H7 (cell line): Measurements from ENCODE around the gene LGI1. TPM values are rescaled to one million over a fixed set of nuclear protein-coding genes. Genes with fewer than 3 reads are reported as not detected.

Source experiments
- DNase-seq: peaks from one replicate; pipeline ENCODE4 v3.0.0; 2012
- H3K27me3 ChIP-seq: 2 replicates; pipeline ENCODE4 v1.6.0; 2011; ENCODE audit warnings: mild to moderate bottlenecking, low read length; ENCODE audit not compliant: control insufficient read depth, insufficient read depth
- H3K36me3 ChIP-seq: replicated peaks from 2 replicates; pipeline ENCODE4 v1.5.1; 2011; ENCODE audit warnings: low read length; ENCODE audit not compliant: control insufficient read depth, insufficient read depth
- H3K4me3 ChIP-seq: 2 replicates; pipeline ENCODE4 v1.5.1; 2011; ENCODE audit warnings: low read depth, mild to moderate bottlenecking, control low read depth, low read length, moderate library complexity; ENCODE audit not compliant: insufficient read depth
- total RNA-seq: library from RNA; depleted of rRNA; stranded (reverse); fragments of >200 nt; shearing (Covaris generic); gene quantifications from 2 replicates; pipeline ENCODE4 v1.2.3, GENCODE V29; 2014

LGI1 gene
- total RNA-seq, 1 experiment from 2014 or later: 0.07 TPM

DNA sequence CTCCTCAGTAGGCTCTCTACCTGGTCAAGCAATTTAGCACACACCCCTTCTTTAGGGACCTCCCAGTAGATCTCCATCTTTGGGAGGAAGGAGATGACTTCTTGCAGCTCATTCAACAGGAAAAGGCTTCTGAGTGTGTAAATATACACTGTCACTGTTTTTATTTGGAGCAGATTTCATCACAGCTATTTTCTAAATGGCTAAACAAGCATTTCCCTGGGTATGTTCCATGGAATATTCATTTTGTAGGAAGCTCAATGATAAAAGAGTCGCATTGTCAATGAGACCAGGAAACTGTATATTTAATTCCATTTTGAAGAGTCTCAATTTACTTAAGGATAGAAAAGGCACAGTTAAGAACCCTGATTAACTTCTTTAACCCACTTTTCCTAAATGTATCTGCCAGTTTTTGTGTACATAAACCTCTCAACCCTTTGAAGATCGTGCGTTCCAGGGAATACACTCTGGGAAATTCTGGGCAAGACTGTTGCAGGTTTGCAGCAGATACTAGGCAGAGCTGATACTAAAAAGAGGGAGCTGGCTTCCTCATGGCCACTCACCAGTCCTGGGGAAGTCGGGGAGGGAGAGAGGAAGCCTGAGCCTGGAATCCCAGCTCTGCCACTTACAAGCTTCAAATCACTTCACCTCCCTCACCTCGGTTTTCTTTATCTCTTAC lies 10.1 kb downstream of the LGI1 start:
- H3K27me3 ChIP-seq: no peaks in the 10 kb centered on the region
- no peaks in the 10 kb centered on the region for H3K36me3 ChIP-seq
- H3K4me3 ChIP-seq: no peak overlapping the region
- no peak for DNase-seq

DNA sequence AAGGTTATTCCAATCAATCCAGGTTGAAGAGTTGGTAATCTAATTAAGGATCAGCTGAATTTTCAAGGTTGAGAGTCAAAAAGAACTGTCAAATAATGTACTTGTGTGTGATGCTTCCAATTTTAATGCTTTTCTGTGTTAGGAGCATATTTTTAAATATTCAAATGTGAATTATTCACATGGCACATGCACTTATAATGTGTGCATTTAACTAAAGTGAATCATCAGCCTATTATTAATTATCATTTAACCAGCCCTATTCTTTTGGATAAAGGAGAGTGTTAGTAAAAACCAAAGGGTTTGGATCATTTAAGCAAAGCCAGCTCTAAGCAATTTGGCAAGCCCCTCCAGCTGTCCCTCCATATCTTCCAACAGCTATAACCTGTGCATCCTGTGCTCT lies 11.2 kb downstream of the LGI1 start:
- Histone ChIP-seq H3K27me3 (no peaks in the 10 kb centered on the region), H3K36me3 (no peaks in the 10 kb centered on the region), H3K4me3 (no peak overlapping the region)
- no peak for DNase-seq

DNA sequence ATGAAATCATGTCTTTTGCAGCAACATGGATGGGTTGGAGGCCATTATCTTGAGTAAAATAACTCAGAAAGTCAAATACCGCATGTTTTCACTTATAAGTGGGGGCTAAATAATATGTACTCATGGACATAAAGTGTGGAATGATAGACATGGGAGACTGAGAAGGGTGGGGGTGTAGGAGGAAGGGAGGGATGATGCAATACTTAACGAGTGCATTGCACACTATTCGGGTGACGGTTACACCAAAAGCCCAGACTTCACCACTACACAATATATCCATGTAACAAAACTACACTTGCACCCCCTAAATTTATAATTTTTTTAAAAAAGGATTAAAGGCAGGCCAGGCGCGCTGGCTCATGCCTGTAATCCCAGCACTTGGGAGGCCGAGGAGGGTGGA lies 13.6 kb downstream of the LGI1 start:
- H3K27me3 ChIP-seq: no peaks in the 10 kb centered on the region
- no peak overlapping the region for H3K4me3 ChIP-seq
- DNase-seq: no peak

DNA sequence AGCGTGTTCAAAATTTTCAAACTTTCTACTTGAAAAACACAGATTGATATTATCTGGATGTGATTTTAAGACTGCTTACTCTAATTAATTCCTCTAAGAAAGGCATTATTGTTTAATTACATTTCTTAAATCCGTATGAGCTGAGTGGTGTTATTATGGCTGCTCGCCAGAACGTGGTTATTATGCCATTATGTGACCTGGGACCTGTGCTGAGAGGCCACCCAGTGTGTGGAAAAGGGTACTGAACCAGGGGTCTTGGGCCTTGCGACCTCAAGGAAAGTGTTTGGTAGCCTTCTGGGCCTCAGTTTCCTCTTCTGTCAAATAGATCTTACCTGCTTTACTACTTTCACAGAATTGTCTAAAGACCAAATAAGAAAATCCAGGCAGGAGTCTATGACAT lies 15.4 kb downstream of the LGI1 start:
- Histone ChIP-seq H3K4me3 (no peak overlapping the region), H3K27me3 (no peaks in the 10 kb centered on the region), H3K36me3 (no peaks in the 10 kb centered on the region)
- DNase-seq: no peak

More for the DNA sequence above, 13.6 kb downstream of the LGI1 start:
- H3K36me3 ChIP-seq: no peaks in the 10 kb centered on the region

DNA sequence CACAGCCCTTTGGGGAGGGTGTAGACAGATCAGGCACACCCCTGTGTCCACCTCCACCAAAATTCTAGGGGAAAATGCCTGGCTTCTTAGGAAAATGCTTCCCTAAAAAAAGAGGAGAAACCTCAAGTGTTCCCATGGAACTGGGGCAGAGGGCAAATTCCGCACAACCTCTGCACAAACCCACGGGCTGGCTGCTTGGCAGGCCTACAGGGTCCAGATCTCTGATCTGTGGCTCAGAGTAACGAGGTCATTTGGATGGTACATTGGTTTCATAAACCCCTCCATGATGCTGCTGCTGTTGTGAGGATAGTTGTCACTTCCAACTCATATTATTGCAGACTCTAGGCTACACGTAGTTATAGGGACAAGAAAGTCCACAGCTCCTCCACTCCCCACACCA lies 16.0 kb downstream of the LGI1 start:
- Histone ChIP-seq H3K4me3 (no peak overlapping the region), H3K27me3 (no peaks in the 10 kb centered on the region), H3K36me3 (no peaks in the 10 kb centered on the region)
- DNase-seq: no peak

DNA sequence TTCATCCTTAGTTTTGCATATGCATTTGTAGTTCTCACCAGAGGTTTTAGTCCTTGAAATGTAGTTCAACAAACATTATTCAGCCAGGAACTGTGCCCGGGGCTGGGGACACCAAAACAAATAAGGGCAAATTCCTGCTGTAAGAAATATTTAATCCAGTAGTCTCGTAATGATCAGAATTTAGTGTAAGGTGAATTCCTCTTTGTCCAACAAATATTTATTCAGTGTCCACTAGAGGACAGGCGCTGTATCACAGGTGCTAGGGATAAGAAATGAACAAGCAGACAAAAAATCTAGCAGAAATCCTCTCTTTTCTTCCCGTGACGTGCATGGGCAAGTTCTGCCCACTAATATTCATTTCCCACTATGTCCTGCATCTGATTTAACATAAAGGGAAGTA lies 17.6 kb downstream of the LGI1 start:
- H3K36me3 ChIP-seq: no peaks in the 10 kb centered on the region
- no peaks in the 10 kb centered on the region for H3K27me3 ChIP-seq
- DNase-seq: no peak
- H3K4me3 ChIP-seq: no peak overlapping the region

DNA sequence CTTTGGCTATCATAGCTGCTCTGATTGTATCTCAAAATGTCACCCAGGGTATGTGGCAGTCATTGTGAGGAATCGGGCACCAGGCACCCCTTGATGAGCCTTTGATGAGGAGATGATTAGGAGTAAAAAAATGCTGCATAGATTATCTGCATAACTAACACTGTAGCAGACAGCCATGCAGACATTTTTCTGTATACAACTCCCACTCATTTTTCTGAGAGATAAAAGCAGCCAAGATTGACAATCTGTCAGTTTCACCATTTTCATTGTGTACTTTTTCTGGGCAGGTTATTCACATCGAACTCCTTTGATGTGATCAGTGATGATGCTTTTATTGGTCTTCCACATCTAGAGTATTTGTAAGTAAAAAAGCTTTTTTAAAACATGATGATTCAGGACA lies 19.4 kb downstream of the LGI1 start:
- no peak overlapping the region for H3K4me3 ChIP-seq
- no peak for DNase-seq
- H3K36me3 ChIP-seq: no peaks in the 10 kb centered on the region
- no peaks in the 10 kb centered on the region for H3K27me3 ChIP-seq

DNA sequence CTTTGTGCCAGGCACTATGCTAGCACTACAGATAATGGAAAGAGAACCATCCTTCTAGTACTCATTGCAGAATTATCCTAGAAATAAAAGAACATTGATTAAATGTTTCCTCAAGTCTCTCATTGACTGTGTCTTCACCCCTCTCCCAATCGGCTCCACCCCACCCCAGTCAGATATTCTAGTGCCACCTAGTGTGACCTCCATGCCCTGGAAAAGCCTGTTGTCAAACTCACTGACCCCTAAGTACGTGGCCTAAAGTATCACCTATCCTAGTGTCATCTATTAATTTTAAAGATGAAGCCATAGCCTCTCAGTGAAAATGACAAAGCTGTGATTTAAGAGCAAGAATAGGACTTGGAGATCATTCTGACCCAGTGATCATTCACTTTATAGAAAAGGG lies 26.3 kb downstream of the LGI1 start:
- H3K36me3 ChIP-seq: no peaks in the 10 kb centered on the region
- H3K4me3 ChIP-seq: no peak overlapping the region
- DNase-seq: peak; percentile 30
- H3K27me3 ChIP-seq: no peaks in the 10 kb centered on the region

DNA sequence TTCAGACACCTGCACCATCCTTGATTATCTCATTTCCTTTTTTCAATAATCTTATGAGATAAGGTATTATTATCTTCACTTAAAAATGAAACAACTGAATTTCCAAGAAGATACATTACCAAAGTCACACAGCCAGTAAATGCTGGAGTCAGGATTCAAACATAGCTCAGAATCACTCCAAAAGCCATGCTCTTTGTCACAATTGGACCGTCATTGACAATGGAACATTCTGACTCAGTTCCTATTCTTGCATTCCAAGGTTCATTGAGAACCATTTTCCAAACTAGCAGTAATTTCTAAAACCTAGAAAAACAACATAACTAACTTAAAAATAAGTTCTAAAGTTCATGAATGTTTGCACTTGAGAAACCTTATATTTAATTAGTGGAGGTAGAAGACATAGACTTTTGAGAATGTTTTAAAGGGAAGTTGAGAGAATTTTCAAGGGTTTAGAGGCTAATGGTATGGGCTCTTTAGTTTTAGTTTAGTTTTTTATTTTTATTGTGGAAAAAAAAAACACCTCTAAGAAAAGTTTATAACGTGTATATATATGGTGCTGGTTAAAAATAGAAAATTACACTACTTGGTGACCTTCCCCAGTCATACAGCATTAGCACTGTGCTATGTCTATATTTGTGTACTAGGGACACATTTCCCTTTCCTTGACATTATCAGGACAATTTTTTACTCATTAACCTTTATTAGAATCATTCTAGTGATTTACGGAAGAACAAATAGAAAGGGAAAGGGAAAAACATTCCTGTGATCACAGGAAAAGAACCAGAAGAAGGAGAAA lies 30.9 kb downstream of the LGI1 start:
- Histone ChIP-seq H3K36me3 (no peaks in the 10 kb centered on the region), H3K4me3 (no peak overlapping the region), H3K27me3 (no peaks in the 10 kb centered on the region)
- DNase-seq: no peak

DNA sequence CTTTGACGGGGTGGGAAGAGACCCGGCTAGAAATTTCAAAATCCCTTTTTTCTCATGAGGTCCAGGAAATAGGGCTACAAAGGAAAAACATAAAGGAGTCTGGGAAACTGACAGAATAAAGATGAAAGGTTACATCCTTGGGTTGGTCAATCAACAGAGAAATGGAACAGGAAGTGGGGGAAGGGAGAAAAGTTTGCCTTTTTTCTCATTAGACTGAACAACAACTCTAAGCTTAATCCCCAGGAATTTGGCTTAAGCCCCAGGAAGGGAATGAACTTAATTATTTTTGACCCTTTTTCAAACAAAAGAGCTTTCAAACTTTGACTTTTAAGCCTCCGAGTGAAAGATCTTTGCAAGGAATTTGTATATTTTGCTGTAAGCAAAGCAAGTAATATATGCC lies 32.7 kb downstream of the LGI1 start:
- Histone ChIP-seq H3K27me3 (no peaks in the 10 kb centered on the region), H3K4me3 (no peak overlapping the region), H3K36me3 (no peaks in the 10 kb centered on the region)
- no peak for DNase-seq

DNA sequence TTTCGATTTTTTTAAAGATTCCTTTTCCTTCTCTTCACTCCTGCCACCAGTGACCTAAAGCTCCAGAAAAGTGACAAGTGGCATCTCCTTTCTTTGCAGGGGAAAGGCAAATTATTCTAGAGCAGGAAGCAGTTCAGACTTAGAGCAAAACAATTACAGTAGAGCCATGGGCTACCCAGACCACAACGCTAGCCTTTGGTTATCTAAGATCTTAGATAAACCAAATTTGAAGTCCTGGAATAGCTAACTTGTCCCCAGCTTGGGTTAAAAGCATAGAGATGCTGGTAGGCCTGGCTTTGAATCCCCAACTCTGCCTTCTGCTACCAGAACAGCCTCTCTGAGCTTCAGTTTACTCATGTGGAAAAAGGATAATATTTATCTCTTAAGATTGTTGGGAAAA lies 38.4 kb downstream of the LGI1 start:
- H3K27me3 ChIP-seq: no peaks in the 10 kb centered on the region

DNA sequence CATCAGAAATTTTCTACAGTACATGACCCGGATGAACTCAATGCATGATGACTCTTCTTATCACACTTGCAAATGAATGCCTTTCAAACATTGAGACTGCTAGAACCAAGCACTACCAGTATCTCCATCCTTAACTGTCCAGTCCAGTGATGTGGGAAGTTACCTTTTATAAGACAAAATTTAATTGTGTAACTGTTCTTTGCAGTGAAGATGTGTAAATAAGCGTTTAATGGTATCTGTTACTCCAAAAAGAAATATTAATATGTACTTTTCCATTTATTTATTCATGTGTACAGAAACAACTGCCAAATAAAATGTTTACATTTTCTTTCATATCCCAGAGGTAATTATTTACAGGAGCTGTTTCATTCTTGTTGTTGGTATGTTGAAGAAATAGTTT lies 40.1 kb downstream of the LGI1 start:
- no peak for DNase-seq
- no peak overlapping the region for H3K4me3 ChIP-seq
- no peaks in the 10 kb centered on the region for H3K36me3 ChIP-seq
- H3K27me3 ChIP-seq: no peaks in the 10 kb centered on the region; the same call in 1 of the 2 replicates

More for the DNA sequence above, 38.4 kb downstream of the LGI1 start:
- no peak for DNase-seq
- Histone ChIP-seq H3K4me3 (no peak overlapping the region), H3K36me3 (no peaks in the 10 kb centered on the region)

DNA sequence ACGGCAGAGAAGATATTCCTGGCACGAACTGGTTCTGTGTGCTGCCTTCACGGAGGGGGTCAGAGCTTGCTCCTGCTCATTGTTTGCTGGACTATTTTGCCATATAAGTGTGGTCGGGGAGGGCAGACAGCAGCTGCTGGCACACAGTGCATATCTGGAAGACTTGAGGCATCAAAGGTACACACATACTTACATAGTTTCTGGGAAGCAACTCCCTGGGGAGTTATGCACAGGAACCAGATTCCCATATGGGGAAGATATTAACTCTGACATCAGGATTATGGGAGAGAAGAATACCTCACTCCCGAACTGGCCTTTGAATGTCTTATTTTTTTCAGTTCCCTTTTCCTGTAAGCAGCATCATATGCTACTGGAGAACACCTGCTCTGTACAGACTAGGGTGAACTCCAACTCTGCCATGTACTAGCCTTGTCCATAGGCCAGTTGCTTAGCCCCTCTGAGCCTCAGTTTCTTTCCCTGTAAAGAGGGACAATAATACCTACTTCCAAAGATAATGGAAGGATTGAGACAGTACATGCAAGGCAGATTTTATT lies 41.5 kb downstream of the LGI1 start:
- Histone ChIP-seq H3K36me3 (no peaks in the 10 kb centered on the region), H3K4me3 (no peak overlapping the region), H3K27me3 (no peaks in the 10 kb centered on the region; the same call in 1 of the 2 replicates)
- no peak for DNase-seq

DNA sequence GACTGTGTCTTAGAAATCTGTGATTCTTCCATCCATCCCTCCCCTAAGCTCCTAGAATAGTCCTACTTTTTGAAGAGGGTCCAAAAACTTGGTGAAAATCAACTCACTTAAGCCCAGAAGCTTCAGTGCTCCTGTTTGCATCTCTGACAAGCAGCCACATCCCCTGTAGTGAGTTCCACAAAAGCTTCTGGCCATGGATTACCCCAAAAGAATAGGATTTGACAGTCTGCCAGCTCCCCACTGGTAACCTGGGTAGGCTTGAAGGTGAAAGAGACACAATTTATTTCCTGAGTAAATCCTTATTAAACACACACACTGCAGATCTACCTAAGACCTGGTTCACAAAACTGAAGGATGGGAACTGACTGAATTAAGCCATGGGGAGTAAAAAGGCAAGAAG lies 46.5 kb downstream of the LGI1 start:
- DNase-seq: no peak
- Histone ChIP-seq H3K27me3 (no peaks in the 10 kb centered on the region; the same call in 1 of the 2 replicates), H3K4me3 (no peak overlapping the region), H3K36me3 (no peaks in the 10 kb centered on the region)

DNA sequence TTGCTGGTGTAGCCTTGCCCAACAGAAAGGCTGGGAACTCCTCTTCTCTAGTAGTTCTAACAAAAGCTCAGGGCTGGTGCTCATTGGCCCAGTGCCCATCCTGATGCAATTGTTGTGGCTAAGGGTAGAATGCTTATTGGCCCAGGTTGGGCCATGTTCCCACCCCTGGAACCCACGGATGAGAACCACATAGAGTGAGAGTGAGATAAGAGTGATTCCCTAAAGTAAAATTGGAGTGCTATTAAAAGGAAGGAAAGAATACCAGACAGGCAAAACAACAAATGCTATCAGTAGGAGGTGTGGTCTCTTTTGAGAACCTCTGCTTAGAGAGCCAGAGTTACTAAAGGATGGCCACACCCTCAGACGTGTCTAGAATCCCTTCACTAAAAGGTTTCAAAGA lies 49.2 kb downstream of the LGI1 start:
- H3K27me3 ChIP-seq: no peaks in the 10 kb centered on the region
- no peak for DNase-seq
- no peak overlapping the region for H3K4me3 ChIP-seq
- H3K36me3 ChIP-seq: no peaks in the 10 kb centered on the region
